Stimulated activated CD4-positive, alpha-beta T cell treated with anti-CD3 and anti-CD28 coated beads, Interleukin-12 subunit alpha, Interleukin-12 subunit beta, amount 100 ng/mL, for 48 hours (primary cell): Measurements from ENCODE around the gene ALDH9A1.
A peak's percentile ranks its signal among the peaks of the same experiment; 100 is the strongest.
"Not testable (repeated sequence)": the region's sequence is repeated elsewhere in the genome, so short reads cannot be mapped to it uniquely, and the experiment has no call there.

Experiments used
- DNase-seq, 3 donors: peaks; one replicate each; pipeline ENCODE4 v3.0.0-alpha.2; 2020; ENCODE audit warnings: low read depth in 2 of 3, low spot score in 1 of 3

Gene ALDH9A1

DNA sequence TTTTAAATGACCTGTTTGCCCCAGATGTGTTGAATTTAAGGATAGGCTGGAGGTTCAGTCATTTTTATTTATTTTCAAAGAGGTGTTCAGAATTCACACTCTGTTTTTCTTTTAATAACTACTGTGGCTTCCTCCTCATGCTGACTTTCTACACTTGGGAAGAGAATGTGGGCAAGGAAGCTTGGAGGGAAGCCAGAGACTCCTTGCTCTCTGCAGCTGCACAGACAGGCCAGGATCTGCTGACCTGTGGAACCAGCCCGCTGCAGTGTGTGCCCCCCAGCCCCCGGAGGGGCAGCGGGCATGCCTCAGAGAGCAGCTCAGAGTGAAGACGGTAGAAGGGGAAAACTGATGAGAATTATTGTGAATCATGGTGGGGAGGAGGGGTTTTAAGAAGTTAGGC, 50.4 kb downstream of the ALDH9A1 start:
- no peak for DNase-seq

GRCh38 chr1:165647517-165647916, 50.8 kb downstream of the ALDH9A1 start:
- DNase-seq = no peak

- no peak for DNase-seq
Measured at GRCh38 chr1:165645654-165646366, 52.6 kb downstream of the ALDH9A1 start.

- DNase-seq = no peak
Measured at GRCh38 chr1:165644064-165644735, 54.2 kb downstream of the ALDH9A1 start.

DNA sequence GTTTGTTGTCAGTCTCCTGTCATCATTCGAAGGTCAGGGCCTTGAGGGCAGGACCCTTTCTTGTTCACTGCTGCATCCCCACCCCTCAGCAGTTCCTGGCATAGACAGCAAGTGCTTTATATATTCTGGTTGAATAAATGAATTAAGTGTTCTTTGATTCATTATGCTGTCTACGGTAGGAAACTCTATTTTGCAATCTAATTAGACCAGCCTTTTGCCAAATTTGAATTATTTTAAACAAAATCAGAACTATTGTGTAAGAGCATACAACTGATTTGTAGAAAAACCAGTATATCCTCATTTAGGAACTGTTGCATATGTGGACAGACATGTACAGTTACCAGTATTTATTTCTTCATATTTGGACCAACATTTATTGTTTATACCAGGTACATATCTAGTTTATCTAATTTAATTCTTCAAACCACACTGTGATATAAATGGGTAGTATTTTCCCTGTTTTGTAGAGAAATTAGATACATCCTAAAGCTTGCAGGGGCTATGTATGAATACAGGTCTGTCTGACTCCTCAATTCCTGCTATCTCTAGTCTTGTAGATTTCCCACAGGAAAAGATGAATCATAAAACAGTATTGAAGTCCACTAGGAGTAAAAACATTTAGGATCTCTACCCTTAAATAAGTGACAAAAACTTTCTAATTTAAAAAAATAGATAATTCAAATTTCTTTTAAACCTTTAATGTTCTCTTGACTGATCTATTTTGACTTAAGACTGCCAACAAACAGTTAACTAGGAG, 57.0 kb downstream of the ALDH9A1 start:
- DNase-seq = no peak

DNA sequence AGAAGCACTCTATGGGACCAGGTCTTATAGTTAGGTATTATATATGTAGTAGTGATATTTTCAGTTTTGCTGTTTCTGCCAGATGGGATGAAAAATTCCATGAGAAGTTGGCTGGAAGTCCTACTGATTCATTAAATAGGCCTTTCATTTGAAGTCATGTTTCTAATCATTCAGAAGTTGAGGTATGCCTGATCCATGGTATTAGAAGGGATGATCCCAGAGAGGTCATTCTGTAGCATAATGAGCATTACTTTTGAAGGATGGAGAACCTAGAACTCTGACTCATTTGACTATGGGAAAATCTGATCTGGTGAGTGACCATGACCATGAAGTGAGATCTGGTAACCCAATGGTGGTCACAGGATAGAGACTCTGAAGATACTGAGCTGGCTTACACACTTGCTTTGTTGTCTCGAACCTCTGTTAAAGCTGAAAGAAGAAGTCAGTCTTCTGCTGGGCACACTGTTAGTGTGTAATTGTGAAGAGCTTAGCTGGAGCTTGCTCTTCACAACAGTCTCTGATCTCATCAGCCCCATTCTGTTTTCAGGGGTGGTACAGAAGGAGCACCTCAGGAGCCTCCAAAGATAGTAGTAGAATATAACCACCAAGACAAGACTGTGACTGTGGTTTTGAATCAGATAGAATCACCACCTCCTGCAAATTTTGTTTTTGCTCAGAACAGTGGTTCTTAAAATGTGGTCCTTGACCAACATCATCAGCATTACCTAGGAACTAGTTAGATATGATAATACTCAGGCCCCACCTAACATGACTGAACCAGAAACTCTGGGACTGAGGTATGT, 58.3 kb downstream of the ALDH9A1 start:
- no peak for DNase-seq

GRCh38 chr1:165638211-165638610, 60.2 kb downstream of the ALDH9A1 start:
- not testable (repeated sequence) for DNase-seq

GRCh38 chr1:165637427-165637826, 60.9 kb downstream of the ALDH9A1 start:
- no peak for DNase-seq

DNA sequence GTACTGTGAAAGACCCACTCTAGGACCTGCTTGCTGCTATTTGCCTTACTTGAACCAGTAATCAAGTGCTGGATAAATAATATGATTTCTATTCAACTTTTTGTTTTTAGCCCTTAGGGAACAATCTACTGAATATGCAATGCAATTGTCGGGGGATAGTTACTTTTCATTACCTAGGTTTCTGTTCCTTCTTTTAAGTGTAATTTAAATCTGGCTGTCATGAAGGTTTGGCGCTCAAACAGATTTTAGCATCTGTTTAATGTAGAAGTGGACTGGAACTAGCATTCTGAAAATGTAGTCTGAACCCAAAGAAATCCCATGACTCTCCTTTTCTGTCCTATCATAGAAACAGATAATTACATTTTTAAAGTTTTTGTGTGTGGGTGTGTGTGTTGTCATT, 62.5 kb downstream of the ALDH9A1 start:
- no peak for DNase-seq

- no peak for DNase-seq
Measured at GRCh38 chr1:165635329-165635728, 63.0 kb downstream of the ALDH9A1 start.

- DNase-seq = no peak
Measured at GRCh38 chr1:165634154-165634921, 64.0 kb downstream of the ALDH9A1 start.

DNA sequence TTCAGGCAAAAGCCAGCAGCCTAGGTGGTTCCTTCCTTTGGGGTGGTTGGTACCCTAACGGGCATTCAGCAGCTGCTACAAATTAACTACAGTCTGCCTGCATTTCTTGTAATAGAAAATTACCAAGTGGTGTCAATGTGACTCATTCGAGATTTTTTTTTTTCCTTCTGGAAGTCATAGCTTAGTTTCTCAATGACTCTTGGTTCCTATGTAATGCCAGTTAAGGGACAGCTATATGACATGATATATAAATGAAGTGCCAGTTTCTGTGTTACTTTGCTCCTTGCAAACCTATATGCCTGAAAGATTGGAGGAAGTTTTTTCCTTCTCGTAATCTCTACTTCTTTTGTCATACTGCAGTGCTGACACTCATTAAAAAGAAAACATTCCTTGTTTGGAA, 64.7 kb downstream of the ALDH9A1 start:
- DNase-seq = no peak

- no peak for DNase-seq
Measured at GRCh38 chr1:165632491-165632890, 65.9 kb downstream of the ALDH9A1 start.

- no peak for DNase-seq
Measured at GRCh38 chr1:165632152-165632469, 66.3 kb downstream of the ALDH9A1 start.

DNA sequence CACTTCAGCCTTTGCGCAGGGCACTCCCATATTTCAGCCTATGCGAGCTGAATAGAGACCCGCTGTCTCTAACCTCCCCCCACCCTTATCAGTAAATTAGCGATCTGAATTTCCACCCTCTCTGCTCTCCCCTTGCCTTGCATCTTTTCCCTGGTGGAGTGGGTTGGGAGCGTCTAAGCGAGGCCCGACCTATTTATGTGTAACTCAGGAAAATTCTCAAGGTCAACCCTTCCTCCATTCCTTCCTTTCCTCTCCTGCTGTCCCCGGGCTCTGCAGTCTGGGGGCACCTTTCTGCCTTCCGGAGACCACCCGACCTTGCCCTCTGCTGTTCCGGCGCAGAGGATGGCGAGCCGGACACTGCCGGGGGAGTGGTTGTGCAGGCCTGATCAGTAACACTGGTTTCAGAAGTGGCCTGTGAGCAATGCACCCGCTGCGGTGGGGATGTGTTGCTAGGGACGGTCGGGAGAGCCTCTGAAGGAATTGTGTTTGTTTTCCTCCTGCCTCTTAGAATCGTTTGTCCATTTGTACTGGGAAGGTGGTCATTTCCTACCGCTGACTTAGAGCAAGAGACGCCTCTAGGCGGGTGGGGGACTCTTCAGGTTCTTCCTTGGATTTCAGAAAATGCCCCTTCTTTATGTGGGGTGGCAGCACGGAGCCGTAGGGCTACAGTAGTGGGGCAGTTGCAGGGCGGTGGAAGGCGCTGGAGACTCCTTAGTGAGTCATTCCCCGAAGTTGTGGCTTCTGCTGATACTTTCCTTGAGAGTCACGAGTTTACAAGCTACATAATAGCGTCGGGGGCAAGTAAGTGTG, 66.8 kb downstream of the ALDH9A1 start:
- peak; percentile 15 to 48 (median 24) for DNase-seq

GRCh38 chr1:165630629-165631341, 67.6 kb downstream of the ALDH9A1 start, which contains the start of gene MGST3:
MGST3 (plus strand) TSS chr1:165631234; CDS start chr1:165649848, 18,614 bp downstream.
- DNase-seq = peak; percentile 92 to 95 (median 93)

DNA sequence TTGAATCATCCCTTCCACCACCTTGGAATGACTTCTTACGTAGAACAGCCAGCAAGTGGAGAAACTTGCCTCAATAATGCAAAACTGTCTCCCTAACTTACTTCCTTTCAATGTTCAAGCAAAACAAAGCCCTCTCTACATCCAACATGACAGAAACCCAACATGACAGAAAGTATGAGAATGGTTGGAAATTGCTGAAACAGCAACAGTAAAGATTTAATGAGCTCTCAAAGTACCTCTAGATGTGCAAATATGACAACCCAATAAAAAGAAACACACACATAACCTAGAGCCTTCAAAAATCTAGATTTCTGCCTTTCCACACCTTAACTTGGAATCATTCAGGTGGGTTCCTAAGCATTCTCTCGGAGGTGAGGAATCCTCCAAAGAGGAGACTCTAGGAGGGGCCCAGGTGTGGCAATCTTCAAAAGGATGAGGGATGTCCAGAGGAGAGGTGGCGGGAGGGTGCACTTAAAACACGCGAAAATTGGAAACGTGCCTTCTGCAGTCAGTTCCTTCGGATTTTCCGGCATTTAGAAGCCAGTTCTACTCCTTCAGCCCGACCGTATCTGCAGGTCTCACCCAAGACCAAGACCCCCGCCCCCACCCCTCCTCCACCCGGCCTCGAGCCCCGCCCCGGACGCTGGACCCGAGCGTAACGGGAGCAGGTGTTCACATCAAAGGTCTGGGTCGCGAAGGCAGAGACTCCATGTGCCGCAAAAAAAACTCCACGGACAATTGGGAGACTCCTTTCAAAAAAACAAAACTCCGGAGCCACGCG, 68.3 kb downstream of the ALDH9A1 start:
- DNase-seq = no peak

DNA sequence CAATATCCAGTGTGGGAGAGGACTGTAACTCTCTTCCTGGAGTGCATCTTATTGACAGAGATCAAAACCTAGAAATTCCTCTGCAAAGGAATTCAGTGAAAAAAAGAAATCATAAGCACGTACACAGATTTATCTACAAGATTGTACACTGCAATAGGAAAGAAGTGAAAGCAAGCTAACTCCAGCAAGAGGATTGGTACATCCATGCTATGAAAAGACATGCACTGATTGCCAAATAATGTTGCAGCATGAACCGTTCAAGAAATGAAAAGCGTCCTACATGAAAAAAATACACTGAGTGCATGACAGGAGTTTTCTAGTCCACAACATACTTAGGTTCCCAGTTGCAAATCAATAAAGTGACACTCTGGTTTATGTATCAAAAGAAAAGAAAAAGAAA, 69.2 kb downstream of the ALDH9A1 start:
- DNase-seq = no peak
